ENCODE data around the gene RALGPS1. TPM values are rescaled to one million over a fixed set of nuclear protein-coding genes. Genes with fewer than 3 reads are reported as not detected.

RALGPS1 gene
- total RNA-seq, 4 donors from 2014 or later = 7.3 to 22.4 (median 15.4) TPM

DNA sequence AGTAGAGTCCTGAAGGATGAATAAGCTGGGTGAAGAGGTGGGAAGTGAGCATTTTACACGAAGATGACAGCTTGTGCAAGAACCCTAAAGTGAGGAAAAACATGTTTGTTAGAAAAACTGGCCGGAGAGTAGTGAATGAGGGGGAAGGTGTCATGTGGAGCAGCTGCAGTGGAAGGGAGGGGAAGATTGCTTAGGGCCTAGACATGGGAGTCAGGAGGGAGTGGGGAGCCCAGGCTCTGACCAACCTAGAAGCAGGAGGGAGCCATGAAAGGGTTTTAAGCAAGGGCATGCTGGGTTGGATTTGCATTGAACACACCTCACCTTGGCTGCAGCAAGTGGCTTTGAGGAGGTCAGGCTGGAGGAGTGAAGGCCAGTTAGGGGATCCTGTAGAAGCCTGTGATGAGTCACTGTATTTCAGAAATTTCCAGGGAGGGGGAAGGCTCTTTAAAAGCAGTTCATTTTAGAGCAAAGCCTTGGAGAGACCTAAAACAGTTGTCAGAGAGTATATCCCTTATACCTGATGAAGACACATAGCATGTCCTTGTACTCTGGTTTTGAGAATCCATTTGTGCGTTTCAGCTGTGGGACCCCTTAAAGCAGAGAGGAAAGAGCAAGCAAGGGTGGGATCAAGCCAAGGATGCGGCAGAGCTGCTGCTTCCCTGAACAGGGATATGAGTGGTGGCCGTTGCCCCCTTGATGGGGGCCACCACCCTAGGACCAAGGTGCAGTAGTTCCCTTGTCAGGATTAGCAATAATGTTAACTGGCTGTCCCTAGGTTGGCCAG, 162.5 kb downstream of the RALGPS1 start:
- intact Hi-C loops (cut with DNase I; ENCODE audit: low total_unique reads) = no loop called here
- 81 to 91% methylated on average over 5 of the region's 5 CpGs for WGBS, 2 donors
- DNase-seq (ENCODE audit: low spot score in 2 of 2) = no peak
- TF ChIP-seq, protein P1, sequence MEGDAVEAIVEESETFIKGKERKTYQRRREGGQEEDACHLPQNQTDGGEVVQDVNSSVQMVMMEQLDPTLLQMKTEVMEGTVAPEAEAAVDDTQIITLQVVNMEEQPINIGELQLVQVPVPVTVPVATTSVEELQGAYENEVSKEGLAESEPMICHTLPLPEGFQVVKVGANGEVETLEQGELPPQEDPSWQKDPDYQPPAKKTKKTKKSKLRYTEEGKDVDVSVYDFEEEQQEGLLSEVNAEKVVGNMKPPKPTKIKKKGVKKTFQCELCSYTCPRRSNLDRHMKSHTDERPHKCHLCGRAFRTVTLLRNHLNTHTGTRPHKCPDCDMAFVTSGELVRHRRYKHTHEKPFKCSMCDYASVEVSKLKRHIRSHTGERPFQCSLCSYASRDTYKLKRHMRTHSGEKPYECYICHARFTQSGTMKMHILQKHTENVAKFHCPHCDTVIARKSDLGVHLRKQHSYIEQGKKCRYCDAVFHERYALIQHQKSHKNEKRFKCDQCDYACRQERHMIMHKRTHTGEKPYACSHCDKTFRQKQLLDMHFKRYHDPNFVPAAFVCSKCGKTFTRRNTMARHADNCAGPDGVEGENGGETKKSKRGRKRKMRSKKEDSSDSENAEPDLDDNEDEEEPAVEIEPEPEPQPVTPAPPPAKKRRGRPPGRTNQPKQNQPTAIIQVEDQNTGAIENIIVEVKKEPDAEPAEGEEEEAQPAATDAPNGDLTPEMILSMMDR (IDR thresholded peaks at IDR 0.05) = no peak
- no peak for TF ChIP-seq POLR2A (IDR thresholded peaks at IDR 0.05)
- no peak overlapping the region for H3K4me3 ChIP-seq (ENCODE audit: low read depth, poor library complexity, severe bottlenecking)

DNA sequence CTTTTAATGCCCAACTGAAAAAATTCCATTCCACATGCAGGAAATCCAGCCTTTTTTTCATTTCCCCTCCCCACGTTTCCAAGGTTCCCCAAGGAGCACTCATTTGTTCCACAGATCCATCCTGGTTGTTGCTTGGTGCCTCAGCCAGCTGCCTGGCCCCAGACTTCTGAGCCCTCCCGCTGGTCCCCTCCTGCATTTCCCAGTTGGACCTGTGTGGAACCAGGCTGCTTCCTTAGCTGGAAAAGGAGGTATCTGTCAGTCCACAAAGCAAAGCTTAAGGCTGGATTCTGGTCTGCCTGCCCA, 163.0 kb downstream of the RALGPS1 start:
- WGBS, 2 donors = 76 to 81% methylated on average over 2 of the region's 2 CpGs
- TF ChIP-seq, protein P1 (IDR thresholded peaks at IDR 0.05) = no peak
- TF ChIP-seq POLR2A (IDR thresholded peaks at IDR 0.05) = no peak
- intact Hi-C loops (cut with DNase I; ENCODE audit: low total_unique reads) = no loop called here
- no peak for DNase-seq (ENCODE audit: low spot score in 2 of 2)
- H3K4me3 ChIP-seq (ENCODE audit: low read depth, poor library complexity, severe bottlenecking) = no peak overlapping the region

DNA sequence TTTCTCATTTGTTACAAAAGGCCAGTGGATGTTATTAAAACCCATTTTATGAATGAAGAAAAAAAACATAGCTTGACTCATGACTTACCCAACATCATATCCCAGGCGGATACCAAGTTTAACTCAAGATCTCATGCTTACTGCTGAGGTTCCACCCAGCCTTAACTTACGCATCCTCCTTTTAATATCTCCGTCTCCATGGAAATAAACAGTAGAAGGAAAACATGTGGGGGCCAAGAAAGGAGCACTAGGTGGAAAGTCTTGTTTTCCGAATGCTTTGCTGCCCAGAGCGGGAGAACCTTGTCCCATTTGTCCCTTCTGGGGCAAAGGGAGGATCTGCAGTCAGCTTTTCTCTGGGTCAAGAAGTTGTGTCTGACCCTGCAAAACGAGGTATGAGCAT, 163.8 kb downstream of the RALGPS1 start:
- no peak for DNase-seq (ENCODE audit: low spot score in 2 of 2)
- no peak for TF ChIP-seq POLR2A (IDR thresholded peaks at IDR 0.05)
- TF ChIP-seq, protein P1 (IDR thresholded peaks at IDR 0.05) = no peak
- 83 to 96% methylated on average over 6 of the region's 6 CpGs for WGBS, 2 donors
- intact Hi-C loops (cut with DNase I; ENCODE audit: low total_unique reads) = no loop called here
- no peak overlapping the region for H3K4me3 ChIP-seq (ENCODE audit: low read depth, poor library complexity, severe bottlenecking)

GRCh38 chr9:127078988-127079387, 164.4 kb downstream of the RALGPS1 start:
- WGBS, 2 donors = 95 to 100% methylated on average over 1 of the region's 1 CpG
- TF ChIP-seq, protein P1 (IDR thresholded peaks at IDR 0.05) = no peak
- no peak for TF ChIP-seq POLR2A (IDR thresholded peaks at IDR 0.05)
- intact Hi-C loops (cut with DNase I; ENCODE audit: low total_unique reads) = no loop called here
- H3K4me3 ChIP-seq (ENCODE audit: low read depth, poor library complexity, severe bottlenecking) = no peak overlapping the region
- DNase-seq (ENCODE audit: low spot score in 2 of 2) = no peak

- TF ChIP-seq, protein P1 (IDR thresholded peaks at IDR 0.05) = no peak
- TF ChIP-seq POLR2A (IDR thresholded peaks at IDR 0.05) = no peak
- 86 to 88% methylated on average over 8 of the region's 8 CpGs for WGBS, 2 donors
- H3K4me3 ChIP-seq (ENCODE audit: low read depth, poor library complexity, severe bottlenecking) = no peak overlapping the region
- intact Hi-C loops (cut with DNase I; ENCODE audit: low total_unique reads) = no loop called here
- DNase-seq (ENCODE audit: low spot score in 2 of 2) = no peak
These were observed 165.0 kb downstream of the RALGPS1 start for GRCh38 chr9:127079446-127080140.

All from lower leg skin (tissue), 4 donors.